Testis (tissue), 2 donors: ENCODE results near the gene IDI2.

Experiments
- CTCF ChIP-seq, 3 experiments: fragments of 450-650 bp in 2 of 3; fragments of 200-600 bp in 1 of 3; sonication (generic) in 1 of 3; IDR thresholded peaks; one replicate each; pipeline ENCODE4 v1.5.1; 2016 to 2019; ENCODE audit warnings: antibody characterized with exemption in 3 of 3, mild to moderate bottlenecking in 2 of 3, moderate library complexity in 1 of 3
- POLR2A ChIP-seq: fragments of 450-650 bp; IDR thresholded peaks from one replicate; pipeline ENCODE4 v1.6.1; 2017; ENCODE audit warnings: antibody characterized with exemption, mild to moderate bottlenecking, moderate library complexity

- TF ChIP-seq CTCF (IDR thresholded peaks at IDR 0.05): no peak
- TF ChIP-seq POLR2A: no peak
Observed at GRCh38 chr10:995559-995926, 30.1 kb downstream of the IDI2 start.
